T-cell (primary cell): Measurements from ENCODE around the gene TOP1. TPM values are rescaled to one million over a fixed set of nuclear protein-coding genes. Genes with fewer than 3 reads are reported as not detected.
A peak's percentile ranks its signal among the peaks of the same experiment; 100 is the strongest.

Experiments
- ATAC-seq, 4 experiments: fragments of 200-7000 bp in 3 of 4; fragments of 150-1000 bp in 1 of 4; cut with Tn5 transposase; replicated peaks in 1 of 4; 1 replicate in 3 of 4; 2 replicates in 1 of 4; pipeline ENCODE4 v1.10.0; 2021; ENCODE audit warnings: moderate library complexity in 3 of 4, mild to moderate bottlenecking in 2 of 4, moderate number of reproducible peaks in 1 of 4
- CTCF ChIA-PET, 2 donors: fragments of 300-600 bp; sonication (Branson Sonifier 250); formaldehyde crosslinking; loops; one replicate each; lab custom pipeline; 2022; ENCODE audit warnings: antibody characterized with exemption in 2 of 2; lab: Charles Lee
- POLR2A ChIA-PET, 2 donors: fragments of 300-600 bp; sonication (Branson Sonifier 250); formaldehyde crosslinking; loops; one replicate each; lab custom pipeline; 2022; ENCODE audit warnings: antibody characterized with exemption in 2 of 2; lab: Charles Lee
- DNase-seq, 35 experiments: peaks; one replicate each; pipeline versions ENCODE4 v3.0.0 to v3.0.0-alpha.2; 2013 to 2023
- H3K27ac ChIP-seq: one replicate; pipeline ENCODE4 v1.5.1; 2013; ENCODE audit warnings: low read length
- H3K27me3 ChIP-seq, 2 experiments: replicated peaks in 1 of 2; 1 replicate in 1 of 2; 2 replicates in 1 of 2; pipeline versions ENCODE4 v1.6.1 to v1.7.0; 2013; ENCODE audit warnings: low read length in 1 of 2, mixed read lengths in 1 of 2; ENCODE audit not compliant: control insufficient read depth in 2 of 2, insufficient read depth in 2 of 2; ENCODE audit errors: extremely low read depth in 1 of 2
- H3K36me3 ChIP-seq, 2 donors: 1 replicate in 1 of 2; 2 replicates in 1 of 2; pipeline versions ENCODE4 v1.6.1 to v1.7.0; 2013; ENCODE audit warnings: low read length in 1 of 2; ENCODE audit not compliant: control insufficient read depth in 2 of 2, insufficient read depth in 1 of 2; ENCODE audit errors: extremely low read depth in 1 of 2
- H3K4me1 ChIP-seq, 2 experiments: 1 replicate in 1 of 2; 2 replicates in 1 of 2; pipeline versions ENCODE4 v1.6.1 to v1.7.0; 2013; ENCODE audit warnings: low read length in 2 of 2, mixed read lengths in 1 of 2; ENCODE audit not compliant: insufficient read depth in 2 of 2, control insufficient read depth in 1 of 2; ENCODE audit errors: extremely low read depth in 1 of 2
- H3K4me3 ChIP-seq, 2 donors: 1 replicate in 1 of 2; 2 replicates in 1 of 2; pipeline versions ENCODE4 v1.5.1 to v1.7.0; 2013; ENCODE audit warnings: mild to moderate bottlenecking in 2 of 2, low read length in 1 of 2, moderate library complexity in 1 of 2; ENCODE audit not compliant: control insufficient read depth in 1 of 2; ENCODE audit errors: extremely low read depth in 1 of 2
- H3K9me3 ChIP-seq: 2 replicates; pipeline ENCODE4 v1.7.0; 2013
- H3K27ac Mint-ChIP-seq, 2 donors: one replicate each; pipeline ENCODE4 v1.8.0; 2020 to 2021; ENCODE audit warnings: mild to moderate bottlenecking in 2 of 2, mixed read lengths in 2 of 2
- H3K27me3 Mint-ChIP-seq, 2 donors: one replicate each; pipeline ENCODE4 v1.8.0; 2021 to 2022; ENCODE audit warnings: mixed read lengths in 2 of 2
- H3K36me3 Mint-ChIP-seq: one replicate; pipeline ENCODE4 v1.8.0; 2021; ENCODE audit warnings: mixed read lengths
- H3K4me1 Mint-ChIP-seq, 3 donors: one replicate each; pipeline ENCODE4 v1.8.0; 2020 to 2022; ENCODE audit warnings: mixed read lengths in 3 of 3, mild to moderate bottlenecking in 1 of 3
- H3K4me3 Mint-ChIP-seq, 3 donors: one replicate each; pipeline ENCODE4 v1.8.0; 2020 to 2022; ENCODE audit warnings: mild to moderate bottlenecking in 3 of 3, mixed read lengths in 3 of 3, moderate library complexity in 3 of 3
- H3K9me3 Mint-ChIP-seq, 3 donors: one replicate each; pipeline ENCODE4 v1.8.0; 2020 to 2022; ENCODE audit warnings: mixed read lengths in 3 of 3
- WGBS: methylation state at CpG from one replicate; pipeline ENCODE4 v1.1.5; 2013; ENCODE audit warnings: missing lambda C conversion rate; ENCODE audit not compliant: insufficient coverage; 5-methylcytosine and 5-hydroxymethylcytosine counted together
- total RNA-seq, 35 experiments: library from RNA in 6 of 35; stranded (reverse) in 6 of 35; fragments of 120-200 nt in 1 of 35; gene quantifications; one replicate each; pipeline versions ENCODE4 v1.2.1 to v1.2.4 and lab custom pipeline; 2013 to 2026

The TOP1 gene
- total RNA-seq, 5 donors from 2014 or later (not counting 1 experiment from before 2014, with no cell fraction given): 30.2 to 41.2 (median 38.1) TPM

- Histone ChIP-seq H3K4me3 (no peak overlapping the region), H3K4me1 (peaks cover 62 to 95% of the 10 kb centered on the region in 2 experiments), H3K27me3 (no peaks in the 10 kb centered on the region), H3K9me3 (no peaks in the 10 kb centered on the region), H3K36me3 (peaks cover 17 to 58% of the 10 kb centered on the region in 2 donors), H3K27ac (peak overlapping the region; percentile 90)
- no peaks in the 10 kb centered on the region for H3K9me3 Mint-ChIP-seq
- POLR2A ChIA-PET: interaction anchor here in 1 of 2 donors (1.3 kb wide), 1 partner anchor 14 kb away, joined by 4 read pairs; no protein-coding TSS in a partner anchor
- H3K4me1 Mint-ChIP-seq: peaks cover 91 to 96% (median 92%) of the 10 kb centered on the region in 3 donors
- 98% methylated on average over 10 of the region's 10 CpGs for WGBS
- H3K27me3 Mint-ChIP-seq: peaks cover 0 to 2% of the 10 kb centered on the region in 2 donors
- DNase-seq: no peak
- ATAC-seq: no peak
- H3K4me3 Mint-ChIP-seq: peak overlapping the region in 1 of 3 donors; percentile 90
- CTCF ChIA-PET: interaction anchor here in 1 of 2 donors (4.9 kb wide), 1 partner anchor 24 kb away, joined by 43 read pairs; no protein-coding TSS in a partner anchor
- peaks cover 38% of the 10 kb centered on the region for H3K36me3 Mint-ChIP-seq
- peak overlapping the region; percentile 97 to 100 for H3K27ac Mint-ChIP-seq
Measured at GRCh38 chr20:41159547-41159946, 130.9 kb downstream of the TOP1 start.

GRCh38 chr20:41160686-41161085, 132.1 kb downstream of the TOP1 start:
- H3K36me3 Mint-ChIP-seq: peaks cover 46% of the 10 kb centered on the region
- H3K4me1 Mint-ChIP-seq: peaks cover 82 to 87% (median 82%) of the 10 kb centered on the region in 3 donors
- Histone ChIP-seq H3K9me3 (no peaks in the 10 kb centered on the region), H3K27me3 (no peaks in the 10 kb centered on the region), H3K4me1 (peaks cover 51 to 87% of the 10 kb centered on the region in 2 experiments), H3K36me3 (peaks cover 23 to 66% of the 10 kb centered on the region in 2 donors), H3K27ac (peak overlapping the region; percentile 90), H3K4me3 (no peak overlapping the region)
- DNase-seq: no peak
- ChIA-PET POLR2A (no interaction called here), CTCF (interaction anchor here (0.7 to 1.3 kb wide), 2 partner anchors 25 to 26 kb away, joined by 3 read pairs; no protein-coding TSS in a partner anchor)
- H3K27ac Mint-ChIP-seq: peak overlapping the region; percentile 97 to 100
- WGBS: 91% methylated on average over 2 of the region's 2 CpGs
- H3K4me3 Mint-ChIP-seq: peak overlapping the region in 1 of 3 donors; percentile 90
- H3K27me3 Mint-ChIP-seq: peaks cover 0 to 2% of the 10 kb centered on the region in 2 donors
- no peaks in the 10 kb centered on the region for H3K9me3 Mint-ChIP-seq
- ATAC-seq: no peak

- no peaks in the 10 kb centered on the region for H3K9me3 ChIP-seq
- H3K4me1 Mint-ChIP-seq: peaks cover 76 to 82% (median 76%) of the 10 kb centered on the region in 3 donors
- H3K9me3 Mint-ChIP-seq: no peaks in the 10 kb centered on the region
- no peak for ATAC-seq
- H3K27me3 ChIP-seq: no peaks in the 10 kb centered on the region
- H3K27ac ChIP-seq: peak overlapping the region; percentile 90
- peak in 3 of 35 experiments; percentile 16 to 39 (median 28) for DNase-seq
- H3K27ac Mint-ChIP-seq: peak overlapping the region; percentile 92 to 97
- ChIA-PET CTCF (interaction anchor here in 1 of 2 donors (0.7 kb wide), 1 partner anchor 27 kb away, joined by 6 read pairs; no protein-coding TSS in a partner anchor), POLR2A (no interaction called here)
- H3K4me3 ChIP-seq: no peak overlapping the region
- no CpG with 5 or more reads among the region's 1 CpG for WGBS
- peaks cover 30 to 78% of the 10 kb centered on the region in 2 donors for H3K36me3 ChIP-seq
- peaks cover 57% of the 10 kb centered on the region for H3K36me3 Mint-ChIP-seq
- H3K4me3 Mint-ChIP-seq: peak overlapping the region in 2 of 3 donors; percentile 58 to 61
- H3K27me3 Mint-ChIP-seq: peaks cover 0 to 2% of the 10 kb centered on the region in 2 donors
- H3K4me1 ChIP-seq: peaks cover 39 to 86% of the 10 kb centered on the region in 2 experiments
Measured at GRCh38 chr20:41161886-41162285, 133.3 kb downstream of the TOP1 start.

GRCh38 chr20:41162396-41162795, 133.8 kb downstream of the TOP1 start:
- Mint-ChIP-seq H3K27me3 (no peaks in the 10 kb centered on the region), H3K9me3 (no peaks in the 10 kb centered on the region), H3K4me3 (peak overlapping the region in 2 of 3 donors; percentile 37 to 61), H3K36me3 (peaks cover 62% of the 10 kb centered on the region), H3K4me1 (peaks cover 76 to 82% (median 76%) of the 10 kb centered on the region in 3 donors), H3K27ac (peak overlapping the region; percentile 92 to 97)
- CTCF ChIA-PET: interaction anchor here (0.7 to 1.4 kb wide), 2 partner anchors 27 kb away, joined by 5 to 6 read pairs; no protein-coding TSS in a partner anchor
- ATAC-seq (no peak), DNase-seq (no peak)
- H3K4me3 ChIP-seq: no peak overlapping the region
- H3K36me3 ChIP-seq: peaks cover 30 to 83% of the 10 kb centered on the region in 2 donors
- H3K27ac ChIP-seq: peak overlapping the region; percentile 90
- H3K4me1 ChIP-seq: peaks cover 36 to 86% of the 10 kb centered on the region in 2 experiments
- H3K9me3 ChIP-seq: no peaks in the 10 kb centered on the region
- no peaks in the 10 kb centered on the region for H3K27me3 ChIP-seq
- WGBS: 95% methylated on average over 5 of the region's 11 CpGs
- POLR2A ChIA-PET: no interaction called here

- H3K27ac Mint-ChIP-seq: peak overlapping the region; percentile 78 to 92
- CTCF ChIA-PET: interaction anchor here (0.9 to 1.4 kb wide), 2 partner anchors 29 kb away, joined by 3 to 5 read pairs; no protein-coding TSS in a partner anchor
- DNase-seq: no peak
- Histone ChIP-seq H3K36me3 (peaks cover 33 to 98% of the 10 kb centered on the region in 2 donors), H3K27ac (peak overlapping the region; percentile 90), H3K27me3 (no peaks in the 10 kb centered on the region), H3K9me3 (no peaks in the 10 kb centered on the region), H3K4me3 (no peak overlapping the region), H3K4me1 (peaks cover 21 to 82% of the 10 kb centered on the region in 2 experiments)
- peaks cover 62 to 72% (median 63%) of the 10 kb centered on the region in 3 donors for H3K4me1 Mint-ChIP-seq
- no peaks in the 10 kb centered on the region for H3K27me3 Mint-ChIP-seq
- H3K9me3 Mint-ChIP-seq: no peaks in the 10 kb centered on the region
- peak overlapping the region in 1 of 3 donors; percentile 61 for H3K4me3 Mint-ChIP-seq
- peaks cover 65% of the 10 kb centered on the region for H3K36me3 Mint-ChIP-seq
- no peak for ATAC-seq
- POLR2A ChIA-PET: no interaction called here
- WGBS: 95% methylated on average over 3 of the region's 11 CpGs
Measured at GRCh38 chr20:41163821-41164220, 135.2 kb downstream of the TOP1 start.

GRCh38 chr20:41165001-41165882, 136.6 kb downstream of the TOP1 start:
- DNase-seq (no peak), ATAC-seq (no peak)
- Histone ChIP-seq H3K9me3 (no peaks in the 10 kb centered on the region), H3K4me3 (no peak overlapping the region), H3K27ac (no peak overlapping the region), H3K27me3 (no peaks in the 10 kb centered on the region), H3K4me1 (peaks cover 7 to 80% of the 10 kb centered on the region in 2 experiments), H3K36me3 (peaks cover 39 to 100% of the 10 kb centered on the region in 2 donors)
- Mint-ChIP-seq H3K9me3 (no peaks in the 10 kb centered on the region), H3K36me3 (peaks cover 64% of the 10 kb centered on the region), H3K27me3 (no peaks in the 10 kb centered on the region), H3K4me3 (no peak overlapping the region), H3K4me1 (peaks cover 49 to 59% (median 51%) of the 10 kb centered on the region in 3 donors), H3K27ac (peak overlapping the region; percentile 76 to 85)
- ChIA-PET CTCF (interaction anchor here in 1 of 2 donors (1.0 to 1.1 kb wide), 3 partner anchors 8 to 164 kb away, joined by 3 to 5 read pairs (median 3); no protein-coding TSS in a partner anchor), POLR2A (interaction anchor here in 1 of 2 donors (0.6 kb wide), 1 partner anchor 175 kb away, joined by 13 read pairs; no protein-coding TSS in a partner anchor)
- WGBS: 82% methylated on average over 17 of the region's 24 CpGs
